GM12872 (cell line): Measurements from ENCODE around the gene ZNF654.

Experiments used
- CTCF ChIP-seq: IDR thresholded peaks from 3 replicates; pipeline ENCODE4 v1.5.1; 2011; ENCODE audit warnings: low read depth, mild to moderate bottlenecking, low read length, moderate library complexity; ENCODE audit not compliant: insufficient read depth

The ZNF654 gene

DNA sequence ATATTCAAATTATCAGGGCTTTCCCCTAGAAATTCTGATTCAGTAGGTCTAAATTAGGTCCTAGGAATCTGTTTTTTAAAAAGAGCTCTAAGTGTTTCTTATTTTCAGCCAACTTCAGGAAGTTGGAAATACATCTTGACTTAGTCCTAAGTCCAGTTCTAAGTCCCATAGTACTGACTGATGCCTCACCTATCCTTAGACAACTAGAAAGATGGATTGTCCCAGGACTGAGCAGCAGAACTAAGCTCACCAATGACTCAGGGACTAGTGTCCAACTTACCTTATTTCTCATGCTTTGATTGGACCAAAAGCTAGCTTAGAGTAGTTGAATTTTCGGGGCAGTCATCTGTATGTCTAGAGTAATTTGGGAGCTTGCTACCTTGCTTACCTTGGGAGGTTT is 64.5 kb downstream of the ZNF654 start:
- no peak for TF ChIP-seq CTCF

GRCh38 chr3:88131695-88132094 is 72.6 kb downstream of the ZNF654 start:
- TF ChIP-seq CTCF = no peak

DNA sequence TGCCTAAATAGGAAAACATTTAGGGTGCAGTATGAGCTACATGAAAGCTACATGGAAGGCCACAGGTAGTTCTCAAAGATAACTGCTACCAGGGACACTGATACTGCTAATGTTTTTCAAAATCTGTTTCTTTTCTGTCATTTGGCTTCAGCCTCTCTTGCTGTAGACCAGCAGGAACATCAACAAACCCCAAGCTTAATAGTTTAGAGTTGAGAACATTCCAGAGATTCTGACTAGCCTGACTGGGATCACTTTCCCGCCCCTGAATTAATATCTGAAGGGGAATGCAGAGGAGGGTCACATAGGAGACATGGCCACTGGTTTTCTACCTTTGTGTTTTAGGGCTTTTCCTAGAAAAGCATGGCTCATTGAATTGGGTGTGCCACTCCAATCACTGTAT is 73.8 kb downstream of the ZNF654 start:
- no peak for TF ChIP-seq CTCF

DNA sequence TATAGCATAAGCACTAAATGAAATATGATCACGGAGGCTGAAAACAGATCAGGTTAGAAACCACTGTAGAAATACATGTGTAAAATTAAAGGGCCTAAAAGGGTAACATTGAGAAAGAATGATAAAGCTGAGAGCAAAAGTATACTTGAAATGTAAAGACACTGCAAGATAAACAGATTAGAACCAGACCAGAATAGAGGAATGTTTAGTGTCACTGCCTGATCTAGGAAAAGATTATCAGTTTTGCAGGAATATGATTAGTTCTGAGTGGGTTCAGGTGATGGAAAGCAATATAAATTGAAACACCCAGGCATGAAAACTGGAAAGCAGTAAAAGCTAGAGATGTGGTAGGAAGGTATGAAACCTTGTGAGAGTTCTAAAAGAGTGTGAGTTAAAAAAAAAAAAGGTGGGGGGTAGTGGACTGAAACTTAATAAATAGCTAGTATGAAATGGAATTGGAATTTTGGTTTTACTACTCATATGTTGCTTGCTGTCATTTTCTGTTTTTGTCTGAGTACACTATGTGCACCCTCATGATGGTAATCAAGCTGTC is 74.7 kb downstream of the ZNF654 start:
- TF ChIP-seq CTCF = no peak

GRCh38 chr3:88137836-88138235 is 78.8 kb downstream of the ZNF654 start:
- TF ChIP-seq CTCF = no peak

- no peak for TF ChIP-seq CTCF
These were observed 82.5 kb downstream of the ZNF654 start for GRCh38 chr3:88141458-88142083.

- no peak for TF ChIP-seq CTCF
These were observed 83.1 kb downstream of the ZNF654 start for GRCh38 chr3:88142094-88142624.
